Kidney (tissue), 14 donors: ENCODE results near the gene DIRAS3. TPM values are rescaled to one million over a fixed set of nuclear protein-coding genes. Genes with fewer than 3 reads are reported as not detected.

Source experiments
- DNase-seq, 5 donors: peaks; one replicate each; pipeline ENCODE4 v3.0.0-alpha.2; 2013 to 2020
- FAIRE-seq: peaks from 2 replicates; lab custom pipeline; 2012; peaks lifted over from hg19 to GRCh38; lab: Jason Lieb, UNC
- H3K27ac ChIP-seq, 2 donors: one replicate each; pipeline ENCODE4 v1.7.0; 2013; ENCODE audit warnings: low read depth in 2 of 2, low read length in 2 of 2, inconsistent platforms in 1 of 2
- H3K27me3 ChIP-seq: one replicate; pipeline ENCODE4 v1.7.1; 2013; ENCODE audit warnings: low read length, inconsistent platforms; ENCODE audit not compliant: control insufficient read depth, insufficient read depth
- H3K36me3 ChIP-seq, 3 donors: one replicate each; pipeline versions ENCODE4 v1.7.0 to v1.7.1; 2013; ENCODE audit warnings: low read length in 3 of 3, control low read depth in 1 of 3, inconsistent platforms in 1 of 3; ENCODE audit not compliant: insufficient read depth in 3 of 3, control insufficient read depth in 2 of 3
- H3K4me1 ChIP-seq, 3 donors: one replicate each; pipeline versions ENCODE4 v1.7.0 to v1.7.1; 2013; ENCODE audit warnings: low read length in 3 of 3, inconsistent platforms in 1 of 3, low read depth in 1 of 3; ENCODE audit not compliant: control insufficient read depth in 2 of 3, insufficient read depth in 2 of 3
- H3K4me3 ChIP-seq, 3 donors: one replicate each; pipeline versions ENCODE4 v1.7.0 to v1.8.1; 2013; ENCODE audit warnings: low read length in 3 of 3, control low read depth in 1 of 3, inconsistent platforms in 1 of 3
- H3K9ac ChIP-seq, 3 donors: one replicate each; pipeline versions ENCODE4 v1.7.0 to v1.7.1; 2013; ENCODE audit warnings: low read length in 3 of 3, control low read depth in 1 of 3, inconsistent platforms in 1 of 3
- H3K9me3 ChIP-seq, 3 donors: one replicate each; pipeline versions ENCODE4 v1.7.0 to v1.7.1; 2013; ENCODE audit warnings: low read length in 3 of 3, control low read depth in 1 of 3, inconsistent platforms in 1 of 3; ENCODE audit not compliant: control insufficient read depth in 2 of 3, insufficient read depth in 1 of 3
- CTCF ChIP-seq: IDR thresholded peaks from 3 replicates; pipeline ENCODE4 v1.5.1; 2012; ENCODE audit warnings: mild to moderate bottlenecking, moderate library complexity, borderline replicate concordance; ENCODE audit not compliant: insufficient read depth; ENCODE audit errors: extremely low read depth
- intact Hi-C: fragments of 100-400 bp; cut with DNase I; formaldehyde crosslinking; loops from one replicate; pipeline ENCODE4 v1.11.1; 2022
- polyA plus RNA-seq: library from polyadenylated mRNA; stranded (reverse); fragments of 350-450 nt; fragmentation: Illumina TruSeq; extraction: RNeasy Lipid Tissue Mini Kit (QIAGEN cat#74804); gene quantifications from one replicate; pipeline ENCODE4 v1.2.3, GENCODE V29; 2014; ENCODE audit warnings: low read depth, low replicate concordance; ENCODE audit not compliant: insufficient read depth
- total RNA-seq: library from RNA; stranded (reverse); fragmentation: NEBNext Ultra II Directional; extraction: Animal tissue kit (Norgen Biotek cat#: 25700); gene quantifications from one replicate; pipeline ENCODE4 v1.2.1, GENCODE V29; 2021
- donor health status: control.
- donor health status: control.
- donor health status: control.
- donor health status: control.
- donor health status: control.
- donor health status: DM: yes; HTN: yes; CAD: no.
- donor health status: Normal renal cell carcinoma (clear cell type).

Gene DIRAS3
- total and polyA plus RNA-seq, 2 donors from 2014 or later: 8.8 to 13.2 TPM

DNA sequence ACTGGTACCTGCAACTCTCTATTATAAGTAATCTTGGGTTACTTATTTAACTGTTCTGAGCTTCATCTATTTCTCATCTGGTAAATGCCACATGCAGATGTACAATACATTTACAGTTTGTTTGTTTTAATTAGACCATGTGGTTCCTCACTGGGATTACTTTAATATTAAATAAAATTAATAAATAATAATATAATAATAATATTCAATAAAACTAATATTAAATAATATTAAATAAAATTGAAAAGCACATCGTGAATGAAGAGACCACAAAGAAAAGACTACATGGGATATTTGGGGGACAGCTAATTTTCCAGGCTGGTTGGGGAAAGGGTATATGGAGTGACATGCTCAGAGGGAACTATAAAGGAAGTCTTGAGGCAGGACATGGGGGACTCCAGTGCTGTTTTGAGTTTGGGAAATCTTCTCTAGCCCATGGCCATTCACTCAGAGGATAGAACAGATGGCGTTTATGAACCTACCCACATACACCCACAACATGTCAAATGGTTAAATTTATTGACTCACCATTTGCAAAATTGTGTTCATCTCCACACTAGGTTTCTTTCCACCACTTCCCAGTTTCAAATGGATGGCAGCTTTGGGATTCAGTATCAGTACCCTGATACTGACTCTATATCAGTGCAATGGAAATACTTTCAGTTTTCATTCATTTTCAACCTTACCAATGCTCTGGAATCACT lies 25.6 kb downstream of the DIRAS3 start:
- no peaks in the 10 kb centered on the region for H3K9me3 ChIP-seq
- H3K9ac ChIP-seq: no peak overlapping the region
- intact Hi-C loops: no loop called here
- no peaks in the 10 kb centered on the region for H3K4me1 ChIP-seq
- no peaks in the 10 kb centered on the region for H3K27me3 ChIP-seq
- DNase-seq: no peak
- H3K4me3 ChIP-seq: no peak overlapping the region
- FAIRE-seq: no peak
- H3K36me3 ChIP-seq: no peaks in the 10 kb centered on the region
- no peak for TF ChIP-seq CTCF
- no peak overlapping the region for H3K27ac ChIP-seq

DNA sequence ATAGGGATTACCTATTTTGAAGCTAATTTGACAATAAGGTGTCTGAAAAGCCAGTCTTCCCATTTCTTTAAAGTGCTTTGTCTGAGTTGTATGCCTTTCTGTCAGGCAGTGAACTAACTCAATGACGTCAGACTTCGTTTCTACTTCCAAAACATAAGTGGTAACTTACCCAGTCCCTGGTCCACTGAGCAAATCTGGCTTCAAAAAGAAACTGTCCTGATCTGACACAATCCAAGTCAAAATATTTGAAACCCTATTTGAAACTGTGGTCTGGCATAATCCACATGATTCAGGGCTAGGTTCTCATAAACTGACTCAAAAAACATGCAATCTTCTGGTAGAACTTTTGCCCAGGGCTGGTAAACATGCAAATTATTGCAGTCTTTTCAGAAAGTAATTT lies 34.0 kb downstream of the DIRAS3 start:
- H3K36me3 ChIP-seq: no peaks in the 10 kb centered on the region
- TF ChIP-seq CTCF: no peak
- H3K27me3 ChIP-seq: no peaks in the 10 kb centered on the region
- no peaks in the 10 kb centered on the region for H3K9me3 ChIP-seq
- FAIRE-seq (no peak), DNase-seq (no peak)
- no peak overlapping the region for H3K4me3 ChIP-seq
- no peaks in the 10 kb centered on the region for H3K4me1 ChIP-seq
- H3K9ac ChIP-seq: no peak overlapping the region
- H3K27ac ChIP-seq: no peak overlapping the region
- intact Hi-C loops: no loop called here

GRCh38 chr1:68015971-68016370 lies 34.5 kb downstream of the DIRAS3 start:
- H3K36me3 ChIP-seq: no peaks in the 10 kb centered on the region
- H3K27ac ChIP-seq: no peak overlapping the region
- DNase-seq (no peak), FAIRE-seq (no peak)
- TF ChIP-seq CTCF: no peak
- H3K4me1 ChIP-seq: no peaks in the 10 kb centered on the region
- no peak overlapping the region for H3K9ac ChIP-seq
- H3K4me3 ChIP-seq: no peak overlapping the region
- intact Hi-C loops: no loop called here
- no peaks in the 10 kb centered on the region for H3K27me3 ChIP-seq
- H3K9me3 ChIP-seq: no peaks in the 10 kb centered on the region

GRCh38 chr1:68015369-68015768 lies 35.1 kb downstream of the DIRAS3 start:
- H3K4me3 ChIP-seq: no peak overlapping the region
- no peak overlapping the region for H3K9ac ChIP-seq
- no peaks in the 10 kb centered on the region for H3K4me1 ChIP-seq
- intact Hi-C loops: no loop called here
- no peaks in the 10 kb centered on the region for H3K36me3 ChIP-seq
- no peak for TF ChIP-seq CTCF
- H3K27me3 ChIP-seq: no peaks in the 10 kb centered on the region
- no peaks in the 10 kb centered on the region for H3K9me3 ChIP-seq
- FAIRE-seq (no peak), DNase-seq (no peak)
- H3K27ac ChIP-seq: no peak overlapping the region
